SK-N-SH (cell line): ENCODE measurements around the gene SOX13. TPM values are rescaled to one million over a fixed set of nuclear protein-coding genes. Genes with fewer than 3 reads are reported as not detected.
A peak's percentile ranks its signal among the peaks of the same experiment; 100 is the strongest.

Experiments used
- CTCF ChIA-PET: fragments of 300-600, 350-600 bp; formaldehyde crosslinking; extraction: SDS; loops from one replicate; lab custom pipeline; 2021; lab: Yijun Ruan, JAX
- POLR2A ChIA-PET: fragments of 350-600 bp; sonication (Branson Sonifier 250); formaldehyde crosslinking; extraction: SDS; loops from one replicate; lab custom pipeline; 2020; ENCODE audit warnings: antibody characterized with exemption, inconsistent platforms; lab: Yijun Ruan, JAX
- DNase-seq: peaks from one replicate; pipeline ENCODE4 v3.0.0; 2012
- H2AFZ ChIP-seq: fragments of 200-600 bp; sonication (generic); 2 replicates; pipeline ENCODE4 v1.8.1; 2016; ENCODE audit warnings: antibody characterized with exemption, mild to moderate bottlenecking, low read depth
- H3F3A ChIP-seq: fragments of 200-600 bp; sonication (generic); replicated peaks from 2 replicates; pipeline ENCODE3; 2016; ENCODE audit warnings: antibody characterized with exemption, mild to moderate bottlenecking; ENCODE audit not compliant: insufficient read depth
- H3K27ac ChIP-seq, 2 experiments: fragments of 200-500 bp in 1 of 2; fragments of 200-600 bp in 1 of 2; sonication (Bioruptor generic) in 1 of 2; sonication (generic), shearing (Covaris generic) in 1 of 2; 2 replicates each; pipeline versions ENCODE4 v1.5.1 to v1.6.1; 2014 to 2016; ENCODE audit warnings: low read depth in 2 of 2, inconsistent platforms in 1 of 2, low read length in 1 of 2, mild to moderate bottlenecking in 1 of 2, mixed read lengths in 1 of 2
- H3K27me3 ChIP-seq: fragments of 200-600 bp; sonication (generic), shearing (Covaris generic); 2 replicates; pipeline ENCODE4 v1.6.1; 2016; ENCODE audit warnings: mixed run types; ENCODE audit not compliant: insufficient read depth
- H3K36me3 ChIP-seq, 2 experiments: fragments of 200-500 bp in 1 of 2; fragments of 200-600 bp in 1 of 2; sonication (Bioruptor generic) in 1 of 2; sonication (generic) in 1 of 2; replicated peaks in 1 of 2; 2 replicates each; pipeline versions ENCODE3 to v1.5.1; 2014 to 2016; ENCODE audit warnings: low read length in 1 of 2, mild to moderate bottlenecking in 1 of 2; ENCODE audit not compliant: insufficient read depth in 2 of 2, control insufficient read depth in 1 of 2
- H3K4me1 ChIP-seq, 2 experiments: fragments of 200-500 bp in 1 of 2; fragments of 200-600 bp in 1 of 2; sonication (Bioruptor generic) in 1 of 2; sonication (generic), shearing (Covaris generic) in 1 of 2; 2 replicates each; pipeline versions ENCODE4 v1.5.1 to v1.6.1; 2014 to 2016; ENCODE audit warnings: low read depth in 1 of 2, low read length in 1 of 2, mixed run types in 1 of 2; ENCODE audit not compliant: insufficient read depth in 2 of 2, control insufficient read depth in 1 of 2
- H3K4me2 ChIP-seq: fragments of 200-600 bp; sonication (generic), shearing (Covaris generic); 2 replicates; pipeline ENCODE4 v1.6.1; 2017; ENCODE audit warnings: mixed run types
- H3K4me3 ChIP-seq, 2 experiments: fragments of 200-500 bp in 1 of 2; fragments of 200-600 bp in 1 of 2; sonication (Bioruptor generic) in 1 of 2; sonication (generic), shearing (Covaris generic) in 1 of 2; 2 replicates each; pipeline versions ENCODE4 v1.5.1 to v1.8.1; 2014 to 2016; ENCODE audit warnings: low read depth in 2 of 2, inconsistent platforms in 1 of 2, low read length in 1 of 2, mild to moderate bottlenecking in 1 of 2, mixed read lengths in 1 of 2, moderate library complexity in 1 of 2
- H3K79me2 ChIP-seq: fragments of 200-600 bp; sonication (generic); 2 replicates; pipeline ENCODE4 v1.8.1; 2017; ENCODE audit warnings: mild to moderate bottlenecking; ENCODE audit not compliant: insufficient read depth
- H3K9ac ChIP-seq: fragments of 200-600 bp; sonication (generic); 2 replicates; pipeline ENCODE4 v1.6.1; 2017; ENCODE audit warnings: mixed run types
- H3K9me2 ChIP-seq: fragments of 200-600 bp; sonication (generic); 2 replicates; pipeline ENCODE4 v1.6.1; 2017; ENCODE audit warnings: mixed run types
- H3K9me3 ChIP-seq: fragments of 200-600 bp; sonication (generic); 2 replicates; pipeline ENCODE4 v1.6.1; 2017; ENCODE audit warnings: mixed run types, mild to moderate bottlenecking, moderate library complexity
- H4K20me1 ChIP-seq: fragments of 200-600 bp; sonication (generic); 2 replicates; pipeline ENCODE4 v1.6.1; 2017; ENCODE audit warnings: mild to moderate bottlenecking, mixed run types; ENCODE audit not compliant: insufficient read depth
- CTCF ChIP-seq: fragments of 200-600 bp; sonication (generic); IDR thresholded peaks from 2 replicates; pipeline ENCODE4 v1.6.1; 2017; ENCODE audit warnings: antibody characterized with exemption, mild to moderate bottlenecking, moderate library complexity
- GABPA ChIP-seq: IDR thresholded peaks from 2 replicates; pipeline ENCODE4 v1.4.0; 2012; ENCODE audit warnings: low read depth, mild to moderate bottlenecking
- GATA2 ChIP-seq: sonication (generic); formaldehyde crosslinking; IDR thresholded peaks from 2 replicates; pipeline ENCODE4 v1.5.0; 2020; ENCODE audit warnings: mild to moderate bottlenecking, missing genetic modification reagents
- MAX ChIP-seq: IDR thresholded peaks from 2 replicates; pipeline ENCODE4 v1.4.0; 2012; ENCODE audit warnings: low read depth
- MXI1 ChIP-seq: IDR thresholded peaks from 2 replicates; pipeline ENCODE4 v1.6.1; 2012; ENCODE audit warnings: mild to moderate bottlenecking, low read depth, low read length, improper control_type of control experiment
- NFIC ChIP-seq: IDR thresholded peaks from 2 replicates; pipeline ENCODE4 v1.4.0; 2012; ENCODE audit warnings: borderline replicate concordance
- NRF1 ChIP-seq: IDR thresholded peaks from 2 replicates; pipeline ENCODE4 v1.6.1; 2012; ENCODE audit warnings: low read depth, mild to moderate bottlenecking, low read length
- POLR2AphosphoS5 ChIP-seq: IDR thresholded peaks from 2 replicates; pipeline ENCODE4 v1.6.1; 2012; ENCODE audit warnings: low read depth, low read length
- RAD21 ChIP-seq: IDR thresholded peaks from 2 replicates; pipeline ENCODE4 v1.6.1; 2012; ENCODE audit warnings: mild to moderate bottlenecking, low read length
- SMC3 ChIP-seq: IDR thresholded peaks from 2 replicates; pipeline ENCODE4 v1.6.1; 2012; ENCODE audit warnings: low read depth, low read length, improper control_type of control experiment
- TCF12 ChIP-seq: IDR thresholded peaks from 2 replicates; pipeline ENCODE4 v1.4.0; 2012
- USF2 ChIP-seq: fragments of 150-350 bp; IDR thresholded peaks from 2 replicates; pipeline ENCODE4 v1.6.1; 2017; ENCODE audit warnings: antibody characterized with exemption, low read length, low read depth, borderline replicate concordance
- WGBS: methylation state at CpG from one replicate; pipeline ENCODE4 v1.1.6; 2017; ENCODE audit warnings: low lambda C conversion rate; 5-methylcytosine and 5-hydroxymethylcytosine counted together
- polyA plus RNA-seq, 3 experiments: library from polyadenylated mRNA; depleted of rRNA; stranded (reverse); fragments of >200 nt; gene quantifications; 2 replicates each; pipeline ENCODE4 v1.2.3, GENCODE V29; 2012

SOX13 gene
- polyA plus RNA-seq, 1 of the 3 experiments (the other 2 are of a cell fraction): 10.6 TPM

- Histone ChIP-seq H3K79me2 (0 out of 2 replicates have a peak, but pooled peaks cover 3% of the 10 kb centered on the region), H3K27ac (no peak overlapping the region)
Observed at GRCh38 chr1:204073837-204074273, 940 bp downstream of the SOX13 start.

GRCh38 chr1:204074274-204075138, 1.6 kb downstream of the SOX13 start:
- H3K4me2 ChIP-seq: peak overlapping the region; percentile 98
- no peaks in the 10 kb centered on the region for H3F3A ChIP-seq
- ChIA-PET POLR2A (no interaction called here), CTCF (interaction anchor here (0.8 to 3.8 kb wide), 5 partner anchors 29 to 252 kb away, joined by 3 to 31 read pairs (median 9); no protein-coding TSS in a partner anchor)
- H2AFZ ChIP-seq: peak overlapping the region; percentile 74
- WGBS: 4% methylated on average over 38 of the region's 65 CpGs
- H3K4me1 ChIP-seq: peaks cover under 1 to 9% of the 10 kb centered on the region in 2 experiments; a peak in 2 of 4 replicates
- TF ChIP-seq GATA2 (CRISPR knock-in tag) (no peak), NRF1 (peak; percentile 49), RAD21 (no peak), USF2 (no peak), NFIC (peak; percentile 11; the same call in 1 of the 2 replicates), CTCF (0 out of 2 replicates have a peak, but pooled peaks have one; percentile 8), POLR2AphosphoS5 (no peak), GABPA (no peak), MXI1 (peak; percentile 37; the same call in 1 of the 2 replicates), TCF12 (peak; percentile 16; the same call in 1 of the 2 replicates)
- no peak overlapping the region for H3K27ac ChIP-seq
- no peaks in the 10 kb centered on the region for H3K9me3 ChIP-seq
- peak overlapping the region; percentile 67; the same call in 1 of the 2 replicates for H3K9ac ChIP-seq
- peak; percentile 82 for DNase-seq
- H3K9me2 ChIP-seq: no peaks in the 10 kb centered on the region
- peak overlapping the region; percentile 71 to 80 for H3K4me3 ChIP-seq
- H3K36me3 ChIP-seq: no peaks in the 10 kb centered on the region
- no peaks in the 10 kb centered on the region for H4K20me1 ChIP-seq
- no peaks in the 10 kb centered on the region for H3K27me3 ChIP-seq
- H3K79me2 ChIP-seq: 0 out of 2 replicates have a peak, but pooled peaks cover 3% of the 10 kb centered on the region

More at GRCh38 chr1:204073837-204074273, 940 bp downstream of the SOX13 start:
- no peaks in the 10 kb centered on the region for H3K27me3 ChIP-seq
- peak overlapping the region; percentile 74; the same call in 1 of the 2 replicates for H2AFZ ChIP-seq
- H3K36me3 ChIP-seq: no peaks in the 10 kb centered on the region
- H3K9ac ChIP-seq: peak overlapping the region; percentile 67; the same call in 1 of the 2 replicates
- no peak for TF ChIP-seq SMC3
- TF ChIP-seq MAX: peak; percentile 11
- H3F3A ChIP-seq: no peaks in the 10 kb centered on the region
- H3K4me3 ChIP-seq: peak overlapping the region; percentile 71 to 80
- peak overlapping the region; percentile 98 for H3K4me2 ChIP-seq
- DNase-seq: no peak
- no peaks in the 10 kb centered on the region for H3K9me2 ChIP-seq
- POLR2A ChIA-PET: interaction anchor here (0.5 to 1.5 kb wide), 2 partner anchors 12 to 55 kb away, joined by 3 to 8 read pairs; no protein-coding TSS in a partner anchor
- 3% methylated on average over 6 of the region's 39 CpGs for WGBS
- no peaks in the 10 kb centered on the region for H4K20me1 ChIP-seq
- CTCF ChIA-PET: interaction anchor here (1.1 to 3.8 kb wide), 5 partner anchors 54 to 253 kb away, joined by 3 to 31 read pairs (median 9); partner anchors contain the start of gene ETNK2
- H3K4me1 ChIP-seq: peaks cover 0 to 9% of the 10 kb centered on the region in 2 experiments; a peak in 1 of 4 replicates
- no peaks in the 10 kb centered on the region for H3K9me3 ChIP-seq
